ENCODE results near the gene DOCK1.

DNA sequence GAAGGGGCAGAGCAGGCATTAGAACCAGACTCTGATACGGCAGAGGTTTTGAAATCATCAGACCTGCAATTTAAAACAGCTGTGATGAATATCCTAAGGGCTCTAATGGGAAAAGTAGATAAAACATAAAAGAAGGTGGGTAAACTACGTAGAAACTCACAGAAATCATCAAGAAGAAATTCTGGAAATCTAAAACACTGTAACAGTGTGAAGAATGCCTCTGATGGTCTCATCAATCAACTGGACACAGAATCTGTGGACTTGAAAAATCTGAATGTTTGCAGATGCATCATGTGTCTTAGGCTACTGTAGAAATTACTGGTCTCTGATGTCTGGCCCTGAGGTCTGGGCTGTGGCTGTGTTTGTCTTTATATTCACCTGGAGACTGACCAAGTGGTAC lies 470.8 kb downstream of the DOCK1 start:
- TF ChIP-seq, protein P1, sequence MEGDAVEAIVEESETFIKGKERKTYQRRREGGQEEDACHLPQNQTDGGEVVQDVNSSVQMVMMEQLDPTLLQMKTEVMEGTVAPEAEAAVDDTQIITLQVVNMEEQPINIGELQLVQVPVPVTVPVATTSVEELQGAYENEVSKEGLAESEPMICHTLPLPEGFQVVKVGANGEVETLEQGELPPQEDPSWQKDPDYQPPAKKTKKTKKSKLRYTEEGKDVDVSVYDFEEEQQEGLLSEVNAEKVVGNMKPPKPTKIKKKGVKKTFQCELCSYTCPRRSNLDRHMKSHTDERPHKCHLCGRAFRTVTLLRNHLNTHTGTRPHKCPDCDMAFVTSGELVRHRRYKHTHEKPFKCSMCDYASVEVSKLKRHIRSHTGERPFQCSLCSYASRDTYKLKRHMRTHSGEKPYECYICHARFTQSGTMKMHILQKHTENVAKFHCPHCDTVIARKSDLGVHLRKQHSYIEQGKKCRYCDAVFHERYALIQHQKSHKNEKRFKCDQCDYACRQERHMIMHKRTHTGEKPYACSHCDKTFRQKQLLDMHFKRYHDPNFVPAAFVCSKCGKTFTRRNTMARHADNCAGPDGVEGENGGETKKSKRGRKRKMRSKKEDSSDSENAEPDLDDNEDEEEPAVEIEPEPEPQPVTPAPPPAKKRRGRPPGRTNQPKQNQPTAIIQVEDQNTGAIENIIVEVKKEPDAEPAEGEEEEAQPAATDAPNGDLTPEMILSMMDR (conservative IDR thresholded peaks at IDR 0.05 in 1 of 2, IDR thresholded peaks at IDR 0.05 in 1 of 2; ENCODE audit: low read depth in 1 of 2, low read length in 2 of 2) = no peak
- TF ChIP-seq EZH2 (IDR thresholded peaks at IDR 0.05; ENCODE audit: low read length, missing control alignments) = no peak

Measured in fibroblast of lung (primary cell).